Keratinocyte (primary cell): ENCODE data around the gene RBM6. TPM values are rescaled to one million over a fixed set of nuclear protein-coding genes. Genes with fewer than 3 reads are reported as not detected.

ENCODE experiments used
- DNase-seq: peaks from one replicate; pipeline ENCODE4 v3.0.0-alpha.2; 2011; ENCODE audit warnings: low read depth, missing footprints, low spot score
- FAIRE-seq: peaks from 2 replicates; lab custom pipeline; 2011; peaks lifted over from hg19 to GRCh38; lab: Jason Lieb, UNC
- H2AFZ ChIP-seq: 2 replicates; pipeline ENCODE4 v1.6.0; 2012; ENCODE audit warnings: low read length, control low read depth, inconsistent platforms; ENCODE audit not compliant: control insufficient read depth
- H3K27ac ChIP-seq: 2 replicates; pipeline ENCODE4 v1.5.1; 2011; ENCODE audit warnings: low read length; ENCODE audit not compliant: control insufficient read depth, insufficient read depth
- H3K27me3 ChIP-seq: 3 replicates; pipeline ENCODE4 v1.6.0; 2011; ENCODE audit warnings: low read length; ENCODE audit not compliant: control insufficient read depth, insufficient read depth; ENCODE audit errors: extremely low read depth
- H3K36me3 ChIP-seq, 2 experiments: 2 replicates in 1 of 2; 3 replicates in 1 of 2; pipeline ENCODE4 v1.5.1; 2011; ENCODE audit warnings: low read length in 2 of 2, mild to moderate bottlenecking in 1 of 2; ENCODE audit not compliant: control insufficient read depth in 2 of 2, insufficient read depth in 2 of 2; ENCODE audit errors: extremely low read depth in 1 of 2
- H3K4me1 ChIP-seq: 3 replicates; pipeline ENCODE4 v1.5.1; 2011; ENCODE audit warnings: low read length; ENCODE audit not compliant: control insufficient read depth, insufficient read depth; ENCODE audit errors: extremely low read depth
- H3K4me2 ChIP-seq: 3 replicates; pipeline ENCODE4 v1.6.0; 2011; ENCODE audit warnings: low read depth, low read length; ENCODE audit not compliant: control insufficient read depth, insufficient read depth; ENCODE audit errors: extremely low read depth
- H3K4me3 ChIP-seq, 3 experiments: fragments of 200-600 bp in 1 of 3; sonication (generic) in 1 of 3; 2 replicates in 2 of 3; 3 replicates in 1 of 3; pipeline ENCODE4 v1.5.1; 2011 to 2016; ENCODE audit warnings: low read length in 3 of 3, mild to moderate bottlenecking in 3 of 3, control low read depth in 2 of 3, inconsistent platforms in 1 of 3, low read depth in 1 of 3, mixed read lengths in 1 of 3, mixed run types in 1 of 3, moderate library complexity in 1 of 3; ENCODE audit not compliant: control insufficient read depth in 2 of 3, insufficient read depth in 2 of 3; ENCODE audit errors: extremely low read depth in 1 of 3
- H3K79me2 ChIP-seq: 2 replicates; pipeline ENCODE4 v1.6.0; 2012; ENCODE audit warnings: low read length; ENCODE audit not compliant: control insufficient read depth, insufficient read depth
- H3K9ac ChIP-seq: 3 replicates; pipeline ENCODE4 v1.6.0; 2011; ENCODE audit warnings: low read length; ENCODE audit not compliant: control insufficient read depth, insufficient read depth; ENCODE audit errors: extremely low read depth
- H3K9me1 ChIP-seq: 3 replicates; pipeline ENCODE4 v1.6.0; 2011; ENCODE audit warnings: low read length; ENCODE audit not compliant: control insufficient read depth, insufficient read depth; ENCODE audit errors: extremely low read depth
- H3K9me3 ChIP-seq: 2 replicates; pipeline ENCODE4 v1.5.1; 2012; ENCODE audit warnings: low read depth, low read length; ENCODE audit not compliant: control insufficient read depth
- H4K20me1 ChIP-seq: 3 replicates; pipeline ENCODE4 v1.6.0; 2011; ENCODE audit warnings: low read length; ENCODE audit not compliant: control insufficient read depth, insufficient read depth; ENCODE audit errors: extremely low read depth
- CTCF ChIP-seq, 3 experiments: IDR thresholded peaks in 1 of 3; conservative IDR thresholded peaks in 1 of 3; optimal IDR thresholded peaks in 1 of 3; 2 replicates in 2 of 3; 3 replicates in 1 of 3; pipeline versions ENCODE3 to v1.5.1; 2011; ENCODE audit warnings: low read length in 3 of 3, mild to moderate bottlenecking in 3 of 3, moderate library complexity in 2 of 3, control low read depth in 1 of 3, inconsistent platforms in 1 of 3; ENCODE audit not compliant: insufficient read depth in 2 of 3; ENCODE audit errors: extremely low read depth in 1 of 3
- EZH2 ChIP-seq: IDR thresholded peaks from one replicate; pipeline ENCODE4 v1.6.1; 2012; ENCODE audit warnings: inconsistent platforms, mild to moderate bottlenecking, low read length, moderate library complexity
- dilution Hi-C: fragments of 300-500 bp; cut with MboI; formaldehyde crosslinking; loops from one replicate; pipeline ENCODE4 v1.7.0; 2020; ENCODE audit warnings: low sequenced_read_pairs; ENCODE audit not compliant: extremely low pct_ligation_motif_present
- polyA plus RNA-seq, 5 experiments: library from polyadenylated mRNA; depleted of rRNA in 3 of 5; stranded (reverse) in 3 of 5; stranded (forward) in 1 of 5; unstranded in 1 of 5; fragments of >200 nt; gene quantifications; 1 replicate in 1 of 5; 2 replicates in 3 of 5; 3 replicates in 1 of 5; pipeline versions ENCODE4 v1.2.1 to v1.2.3, GENCODE V29; 2011 to 2012; ENCODE audit warnings: missing spikeins in 2 of 5, low read depth in 1 of 5, low replicate concordance in 1 of 5

RBM6 gene
- polyA plus RNA-seq, 1 donor (not counting 4 experiments of a cell fraction or from before 2014, with no cell fraction given) = 43.2 TPM

GRCh38 chr3:49942651-49943050 lies 2.7 kb downstream of the RBM6 start:
- Histone ChIP-seq H3K9ac (no peak overlapping the region), H2AFZ (no peak overlapping the region), H3K79me2 (peaks cover 72% of the 10 kb centered on the region), H3K27ac (no peak overlapping the region), H3K27me3 (no peaks in the 10 kb centered on the region), H3K4me1 (peaks cover 4% of the 10 kb centered on the region), H3K36me3 (peaks cover 0 to 4% of the 10 kb centered on the region in 2 experiments), H4K20me1 (peaks cover 8% of the 10 kb centered on the region), H3K9me3 (no peaks in the 10 kb centered on the region), H3K4me3 (no peak overlapping the region), H3K9me1 (no peaks in the 10 kb centered on the region), H3K4me2 (no peak overlapping the region)
- TF ChIP-seq CTCF (optimal IDR thresholded peaks at IDR 0.05 in 1 of 3, IDR thresholded peaks at IDR 0.05 in 1 of 3, conservative IDR thresholded peaks at IDR 0.05 in 1 of 3; ENCODE audit: extremely low read depth in 1 of 3, insufficient read depth in 2 of 3, low read length in 3 of 3) = no peak
- DNase-seq (no peak), FAIRE-seq (no peak)
- dilution Hi-C loops = no loop called here

GRCh38 chr3:49952924-49953323 lies 13.0 kb downstream of the RBM6 start:
- dilution Hi-C loops = loop anchor here (25.0 kb wide), 1 partner anchor 91 kb away; the partner anchor contains the start of genes CAMKV and TRAIP
- FAIRE-seq = no peak

More at GRCh38 chr3:49952924-49953323, 13.0 kb downstream of the RBM6 start:
- Histone ChIP-seq H3K79me2 (peaks cover 93% of the 10 kb centered on the region), H3K4me2 (no peak overlapping the region), H4K20me1 (peaks cover 8% of the 10 kb centered on the region), H3K36me3 (no peaks in the 10 kb centered on the region), H3K9ac (no peak overlapping the region), H3K4me3 (no peak overlapping the region), H2AFZ (no peak overlapping the region), H3K27me3 (no peaks in the 10 kb centered on the region), H3K27ac (no peak overlapping the region), H3K9me1 (no peaks in the 10 kb centered on the region), H3K4me1 (peaks cover 5% of the 10 kb centered on the region), H3K9me3 (no peaks in the 10 kb centered on the region)
- TF ChIP-seq EZH2 (no peak), CTCF (optimal IDR thresholded peaks at IDR 0.05 in 1 of 3, IDR thresholded peaks at IDR 0.05 in 1 of 3, conservative IDR thresholded peaks at IDR 0.05 in 1 of 3; ENCODE audit: extremely low read depth in 1 of 3, insufficient read depth in 2 of 3, low read length in 3 of 3) (no peak)
- no peak for DNase-seq
